Gastroesophageal sphincter (tissue), 4 donors: ENCODE measurements around the gene RABAC1. TPM values are rescaled to one million over a fixed set of nuclear protein-coding genes. Genes with fewer than 3 reads are reported as not detected.

Source experiments
- ATAC-seq: fragments of 150-250 bp; one replicate; pipeline ENCODE4 v1.9.1; 2016; ENCODE audit warnings: mild to moderate bottlenecking, moderate library complexity
- H3K27ac ChIP-seq, 4 donors: fragments of 200-600 bp; sonication (generic) in 3 of 4; 1 replicate in 3 of 4; 2 replicates in 1 of 4; pipeline ENCODE4 v1.5.1; 2016 to 2019
- H3K27me3 ChIP-seq: fragments of 200-600 bp; sonication (generic); one replicate; pipeline ENCODE4 v1.5.1; 2019
- H3K36me3 ChIP-seq, 2 donors: fragments of 200-600 bp; sonication (generic); one replicate each; pipeline ENCODE4 v1.5.1; 2019; ENCODE audit warnings: control low read depth in 1 of 2
- H3K4me1 ChIP-seq, 3 donors: fragments of 200-600 bp; sonication (generic); 1 replicate in 2 of 3; 2 replicates in 1 of 3; pipeline ENCODE4 v1.5.1; 2016 to 2019; ENCODE audit warnings: control low read depth in 2 of 3
- H3K4me3 ChIP-seq, 2 donors: fragments of 200-600 bp; sonication (generic); one replicate each; pipeline ENCODE4 v1.5.1; 2019; ENCODE audit warnings: mild to moderate bottlenecking in 1 of 2, moderate library complexity in 1 of 2
- H3K9me3 ChIP-seq, 3 donors: fragments of 200-600 bp; sonication (generic); one replicate each; pipeline ENCODE4 v1.5.1; 2017 to 2019; ENCODE audit warnings: control low read depth in 2 of 3
- EP300 ChIP-seq: sonication (generic); formaldehyde crosslinking; IDR thresholded peaks from one replicate; pipeline ENCODE4 v1.6.1; 2017; ENCODE audit warnings: antibody characterized with exemption, mild to moderate bottlenecking
- POLR2A ChIP-seq, 2 donors: fragments of 450-650 bp; IDR thresholded peaks; one replicate each; pipeline ENCODE4 v1.6.1; 2017; ENCODE audit warnings: antibody characterized with exemption in 2 of 2, mild to moderate bottlenecking in 2 of 2, moderate library complexity in 1 of 2
- POLR2AphosphoS5 ChIP-seq: sonication (generic); formaldehyde crosslinking; IDR thresholded peaks from one replicate; pipeline ENCODE4 v1.6.1; 2017; ENCODE audit warnings: antibody characterized with exemption
- WGBS, 2 donors: methylation state at CpG; one replicate each; pipeline ENCODE4 v1.1.5; 2018; ENCODE audit warnings: low coverage in 1 of 2; 5-methylcytosine and 5-hydroxymethylcytosine counted together
- total RNA-seq, 4 donors: library from RNA; depleted of rRNA; stranded (reverse); fragments of >200 nt; gene quantifications; one replicate each; pipeline ENCODE4 v1.1.0, GENCODE V29; 2016
- TF ChIP-seq, protein P1 (sequence below), 4 experiments: fragments of 200-600 bp in 2 of 4; fragments of 450-650 bp in 2 of 4; sonication (generic) in 1 of 4; IDR thresholded peaks; one replicate each; pipeline ENCODE4 v1.5.1; 2017 to 2019; ENCODE audit warnings: antibody characterized with exemption in 4 of 4, mild to moderate bottlenecking in 2 of 4, moderate library complexity in 2 of 4

The RABAC1 gene
- total RNA-seq, 4 donors from 2014 or later, result 150 to 215 (median 201) TPM

DNA sequence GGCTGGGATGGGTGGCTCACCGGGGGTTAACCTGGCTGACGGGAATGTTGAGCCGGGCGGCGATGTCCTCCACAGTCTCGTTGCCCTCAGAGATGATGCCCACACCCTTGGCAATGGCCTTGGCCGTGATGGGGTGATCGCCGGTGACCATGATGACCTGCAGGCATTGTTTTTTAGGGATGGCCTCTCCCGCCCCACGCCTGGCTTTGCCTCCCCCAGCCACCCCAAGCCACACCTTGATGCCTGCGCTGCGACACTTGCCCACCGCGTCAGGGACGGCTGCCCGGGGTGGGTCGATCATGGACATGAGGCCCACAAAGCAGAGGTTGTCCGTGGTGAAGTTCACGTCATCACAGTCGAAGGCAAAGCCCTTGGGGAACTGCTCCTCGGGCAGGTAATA, 18.8 kb upstream of the RABAC1 start:
- no peak for ATAC-seq
- H3K4me1 ChIP-seq, result no peaks in the 10 kb centered on the region
- H3K4me3 ChIP-seq, result no peak overlapping the region
- no peak overlapping the region for H3K27ac ChIP-seq
- WGBS, 2 donors, result 88 to 94% methylated on average over 3 to 10 of the region's 22 CpGs
- no peaks in the 10 kb centered on the region for H3K9me3 ChIP-seq
- H3K36me3 ChIP-seq, result no peaks in the 10 kb centered on the region
- TF ChIP-seq, protein P1, sequence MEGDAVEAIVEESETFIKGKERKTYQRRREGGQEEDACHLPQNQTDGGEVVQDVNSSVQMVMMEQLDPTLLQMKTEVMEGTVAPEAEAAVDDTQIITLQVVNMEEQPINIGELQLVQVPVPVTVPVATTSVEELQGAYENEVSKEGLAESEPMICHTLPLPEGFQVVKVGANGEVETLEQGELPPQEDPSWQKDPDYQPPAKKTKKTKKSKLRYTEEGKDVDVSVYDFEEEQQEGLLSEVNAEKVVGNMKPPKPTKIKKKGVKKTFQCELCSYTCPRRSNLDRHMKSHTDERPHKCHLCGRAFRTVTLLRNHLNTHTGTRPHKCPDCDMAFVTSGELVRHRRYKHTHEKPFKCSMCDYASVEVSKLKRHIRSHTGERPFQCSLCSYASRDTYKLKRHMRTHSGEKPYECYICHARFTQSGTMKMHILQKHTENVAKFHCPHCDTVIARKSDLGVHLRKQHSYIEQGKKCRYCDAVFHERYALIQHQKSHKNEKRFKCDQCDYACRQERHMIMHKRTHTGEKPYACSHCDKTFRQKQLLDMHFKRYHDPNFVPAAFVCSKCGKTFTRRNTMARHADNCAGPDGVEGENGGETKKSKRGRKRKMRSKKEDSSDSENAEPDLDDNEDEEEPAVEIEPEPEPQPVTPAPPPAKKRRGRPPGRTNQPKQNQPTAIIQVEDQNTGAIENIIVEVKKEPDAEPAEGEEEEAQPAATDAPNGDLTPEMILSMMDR (IDR thresholded peaks at IDR 0.05), result no peak
- no peak for TF ChIP-seq EP300
- no peak for TF ChIP-seq POLR2AphosphoS5
- TF ChIP-seq POLR2A (IDR thresholded peaks at IDR 0.05), result no peak
- H3K27me3 ChIP-seq, result peaks cover 22% of the 10 kb centered on the region

DNA sequence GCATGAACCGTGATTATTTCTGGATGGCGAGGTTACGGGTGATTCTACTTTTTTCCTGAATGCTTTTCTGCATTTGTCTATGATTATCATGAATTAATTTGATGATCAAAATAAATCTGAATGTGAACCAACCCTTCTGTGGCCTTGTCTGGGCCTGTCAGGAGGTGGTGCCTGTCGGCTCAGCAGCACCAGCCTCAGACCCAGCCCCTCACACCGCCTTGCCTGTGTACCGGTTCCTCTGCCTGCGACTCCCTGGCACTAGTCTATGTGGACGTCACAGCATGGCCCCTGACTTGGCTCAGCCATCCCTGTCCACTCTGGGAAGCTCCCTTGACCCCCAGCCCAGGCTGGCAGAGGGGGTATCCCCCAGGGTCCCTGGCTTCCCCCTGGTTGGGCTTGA, 15.5 kb upstream of the RABAC1 start:
- TF ChIP-seq, protein P1 (IDR thresholded peaks at IDR 0.05), result no peak
- TF ChIP-seq POLR2AphosphoS5 (no peak), EP300 (no peak), POLR2A (IDR thresholded peaks at IDR 0.05) (no peak)
- Histone ChIP-seq H3K27ac (no peak overlapping the region), H3K27me3 (peaks cover 38% of the 10 kb centered on the region), H3K4me1 (no peaks in the 10 kb centered on the region), H3K4me3 (no peak overlapping the region), H3K9me3 (no peaks in the 10 kb centered on the region), H3K36me3 (no peaks in the 10 kb centered on the region)
- ATAC-seq, result no peak
- 78% methylated on average over 8 of the region's 8 CpGs for WGBS, 2 donors

DNA sequence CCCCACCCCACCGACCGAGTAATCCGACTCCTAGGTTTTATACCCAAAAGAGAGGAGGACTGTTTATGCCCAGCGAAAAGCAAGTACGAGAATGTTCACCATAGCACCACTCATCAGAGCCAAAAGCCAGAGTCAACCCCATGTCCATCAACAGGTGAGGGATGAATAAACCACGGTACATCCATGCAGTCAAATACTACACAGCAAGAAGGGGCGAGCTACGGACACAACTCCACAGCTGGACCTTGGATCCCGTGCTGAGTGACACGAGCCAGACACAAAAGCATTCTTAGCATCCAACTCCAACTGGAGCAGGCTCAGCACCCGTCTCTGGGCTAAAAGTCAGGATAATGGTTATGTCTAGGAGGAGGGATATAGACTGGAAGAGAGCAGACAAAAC, 12.2 kb upstream of the RABAC1 start:
- 68 to 77% methylated on average over 8 of the region's 11 CpGs for WGBS, 2 donors
- Histone ChIP-seq H3K27me3 (peaks cover 59% of the 10 kb centered on the region), H3K4me3 (no peak overlapping the region), H3K27ac (no peak overlapping the region), H3K36me3 (no peaks in the 10 kb centered on the region), H3K4me1 (no peaks in the 10 kb centered on the region), H3K9me3 (no peaks in the 10 kb centered on the region)
- ATAC-seq, result no peak
- TF ChIP-seq EP300, result no peak
- TF ChIP-seq, protein P1 (IDR thresholded peaks at IDR 0.05), result no peak
- no peak for TF ChIP-seq POLR2A (IDR thresholded peaks at IDR 0.05)
- TF ChIP-seq POLR2AphosphoS5, result no peak

DNA sequence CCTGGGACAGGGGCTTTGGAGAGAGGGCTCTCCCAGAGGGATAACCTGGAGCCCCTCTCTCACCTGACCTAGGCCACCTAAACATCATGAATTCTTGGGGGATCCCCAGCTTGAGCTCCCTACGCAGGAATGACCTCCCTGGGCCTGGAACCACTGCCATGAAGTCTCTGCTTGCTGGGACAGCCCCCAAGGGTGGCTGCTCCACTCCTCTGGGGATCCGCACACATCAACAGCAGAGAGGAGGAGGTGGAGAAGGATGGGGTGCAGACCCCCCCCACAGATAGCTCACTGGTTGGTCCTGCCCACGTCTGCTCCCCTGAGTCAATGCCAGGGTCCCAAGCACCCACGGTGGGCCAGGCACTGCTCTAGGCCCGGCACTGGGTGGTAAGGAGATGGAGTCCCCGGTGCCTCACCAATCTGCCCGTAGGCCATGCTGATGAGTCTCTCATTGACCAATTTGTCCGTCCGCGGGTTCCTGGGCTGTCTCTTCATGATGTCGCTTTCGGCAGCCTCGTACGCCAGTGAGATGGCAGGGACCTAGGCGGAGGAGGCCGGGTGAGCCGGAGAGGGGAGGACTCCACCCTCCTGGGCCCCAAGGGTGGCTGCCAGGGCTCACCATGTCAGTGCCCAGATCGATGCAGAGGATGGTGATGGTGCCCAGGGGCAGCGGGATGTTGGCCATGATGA, 10.8 kb upstream of the RABAC1 start:
- Histone ChIP-seq H3K9me3 (no peaks in the 10 kb centered on the region), H3K4me1 (no peaks in the 10 kb centered on the region), H3K27me3 (peaks cover 54% of the 10 kb centered on the region), H3K27ac (no peak overlapping the region), H3K4me3 (no peak overlapping the region), H3K36me3 (no peaks in the 10 kb centered on the region)
- 95% methylated on average over 6 of the region's 19 CpGs; no CpG with 5 or more reads in 1 of the 2 donors for WGBS, 2 donors
- no peak for ATAC-seq
- TF ChIP-seq EP300 (no peak), POLR2AphosphoS5 (no peak), POLR2A (IDR thresholded peaks at IDR 0.05) (no peak)
- TF ChIP-seq, protein P1 (IDR thresholded peaks at IDR 0.05), result no peak
